Subcutaneous abdominal adipose tissue (tissue), 5 donors: ENCODE data around the gene ODC1.
A peak's percentile ranks its signal among the peaks of the same experiment; 100 is the strongest.

Experiments
- H3K27ac ChIP-seq: one replicate; pipeline ENCODE4 v1.7.0; 2013; ENCODE audit warnings: low read depth, mild to moderate bottlenecking, inconsistent platforms, low read length, moderate library complexity
- H3K27me3 ChIP-seq, 5 donors: one replicate each; pipeline ENCODE4 v1.7.0; 2013; ENCODE audit warnings: low read length in 5 of 5, inconsistent platforms in 1 of 5; ENCODE audit not compliant: control insufficient read depth in 5 of 5, insufficient read depth in 4 of 5
- H3K36me3 ChIP-seq, 5 donors: one replicate each; pipeline ENCODE4 v1.7.0; 2013; ENCODE audit warnings: low read length in 5 of 5; ENCODE audit not compliant: control insufficient read depth in 5 of 5, insufficient read depth in 5 of 5
- H3K4me1 ChIP-seq, 5 donors: one replicate each; pipeline ENCODE4 v1.7.0; 2013; ENCODE audit warnings: low read length in 5 of 5, mild to moderate bottlenecking in 3 of 5, moderate library complexity in 1 of 5; ENCODE audit not compliant: control insufficient read depth in 5 of 5, insufficient read depth in 5 of 5
- H3K4me3 ChIP-seq, 5 donors: one replicate each; pipeline ENCODE4 v1.7.0; 2013; ENCODE audit warnings: low read length in 5 of 5, low read depth in 1 of 5
- H3K9ac ChIP-seq, 5 donors: one replicate each; pipeline ENCODE4 v1.7.0; 2013; ENCODE audit warnings: low read length in 5 of 5, mild to moderate bottlenecking in 4 of 5, moderate library complexity in 3 of 5
- H3K9me3 ChIP-seq, 5 donors: one replicate each; pipeline ENCODE4 v1.7.0; 2013; ENCODE audit warnings: low read length in 5 of 5; ENCODE audit not compliant: control insufficient read depth in 5 of 5
- donor health status: healthy.
- donor health status: healthy.
- donor health status: healthy.
- donor health status: healthy.
- donor health status: healthy.

ODC1 gene

GRCh38 chr2:10435820-10436204, 12.3 kb downstream of the ODC1 start:
- peaks cover 0 to 16% (median 15%) of the 10 kb centered on the region in 5 donors for H3K36me3 ChIP-seq
- H3K27me3 ChIP-seq, result peaks cover 0 to 25% (median 3%) of the 10 kb centered on the region in 5 donors
- H3K27ac ChIP-seq, result no peak overlapping the region
- no peak overlapping the region for H3K4me3 ChIP-seq
- no peak overlapping the region for H3K9ac ChIP-seq
- peaks cover 0 to 13% (median 11%) of the 10 kb centered on the region in 5 donors for H3K4me1 ChIP-seq
- no peaks in the 10 kb centered on the region for H3K9me3 ChIP-seq

GRCh38 chr2:10434886-10435819, 13.0 kb downstream of the ODC1 start:
- Histone ChIP-seq H3K9me3 (no peaks in the 10 kb centered on the region), H3K27ac (no peak overlapping the region), H3K36me3 (peaks cover 0 to 11% (median 9%) of the 10 kb centered on the region in 5 donors), H3K4me1 (peaks cover 0 to 13% (median 11%) of the 10 kb centered on the region in 5 donors), H3K9ac (no peak overlapping the region), H3K4me3 (no peak overlapping the region), H3K27me3 (peaks cover 0 to 25% (median 3%) of the 10 kb centered on the region in 5 donors)

- peaks cover 0 to 13% (median 11%) of the 10 kb centered on the region in 5 donors for H3K4me1 ChIP-seq
- H3K9ac ChIP-seq, result no peak overlapping the region
- H3K27me3 ChIP-seq, result peaks cover 0 to 28% (median 3%) of the 10 kb centered on the region in 5 donors
- no peak overlapping the region for H3K27ac ChIP-seq
- H3K36me3 ChIP-seq, result peaks cover 0 to 1% (median 0%) of the 10 kb centered on the region in 5 donors
- H3K9me3 ChIP-seq, result no peaks in the 10 kb centered on the region
- H3K4me3 ChIP-seq, result no peak overlapping the region
Observed at GRCh38 chr2:10433947-10434885, 13.9 kb downstream of the ODC1 start.

DNA sequence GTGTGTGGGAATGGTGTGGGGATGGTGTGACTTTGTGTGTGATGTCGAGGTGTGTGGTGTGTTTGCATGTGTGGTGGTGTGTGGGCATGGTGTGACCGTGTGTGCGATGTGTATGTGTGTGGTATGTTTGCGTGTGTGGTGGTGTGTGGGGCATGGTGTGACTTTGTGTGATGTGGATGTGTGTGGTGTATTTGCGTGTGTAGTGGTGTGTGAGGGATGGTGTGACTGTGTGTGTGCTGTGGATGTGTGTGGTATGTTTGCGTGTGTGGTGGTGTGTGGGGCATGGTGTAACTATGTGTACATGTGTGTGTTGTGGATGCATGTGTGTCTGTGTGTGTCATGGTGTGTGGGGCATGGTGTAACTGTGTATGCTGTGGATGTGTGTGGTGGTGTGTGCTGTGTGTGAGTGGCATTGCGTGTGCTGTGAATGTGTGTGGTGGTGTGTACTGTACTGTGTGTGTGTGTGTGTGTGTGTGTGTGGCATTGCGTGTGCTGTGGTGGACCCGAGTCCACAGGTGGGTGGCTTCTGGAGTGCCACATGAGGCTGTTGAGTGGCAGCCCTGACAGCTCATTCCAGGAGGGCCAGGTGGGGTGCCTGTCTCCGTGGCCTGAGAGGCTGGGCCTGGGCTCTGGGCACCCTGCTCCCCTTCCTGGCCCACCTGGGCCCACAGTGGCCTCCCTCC, 14.7 kb downstream of the ODC1 start:
- Histone ChIP-seq H3K4me3 (no peak overlapping the region), H3K36me3 (peaks cover 0 to 1% (median 0%) of the 10 kb centered on the region in 5 donors)

DNA sequence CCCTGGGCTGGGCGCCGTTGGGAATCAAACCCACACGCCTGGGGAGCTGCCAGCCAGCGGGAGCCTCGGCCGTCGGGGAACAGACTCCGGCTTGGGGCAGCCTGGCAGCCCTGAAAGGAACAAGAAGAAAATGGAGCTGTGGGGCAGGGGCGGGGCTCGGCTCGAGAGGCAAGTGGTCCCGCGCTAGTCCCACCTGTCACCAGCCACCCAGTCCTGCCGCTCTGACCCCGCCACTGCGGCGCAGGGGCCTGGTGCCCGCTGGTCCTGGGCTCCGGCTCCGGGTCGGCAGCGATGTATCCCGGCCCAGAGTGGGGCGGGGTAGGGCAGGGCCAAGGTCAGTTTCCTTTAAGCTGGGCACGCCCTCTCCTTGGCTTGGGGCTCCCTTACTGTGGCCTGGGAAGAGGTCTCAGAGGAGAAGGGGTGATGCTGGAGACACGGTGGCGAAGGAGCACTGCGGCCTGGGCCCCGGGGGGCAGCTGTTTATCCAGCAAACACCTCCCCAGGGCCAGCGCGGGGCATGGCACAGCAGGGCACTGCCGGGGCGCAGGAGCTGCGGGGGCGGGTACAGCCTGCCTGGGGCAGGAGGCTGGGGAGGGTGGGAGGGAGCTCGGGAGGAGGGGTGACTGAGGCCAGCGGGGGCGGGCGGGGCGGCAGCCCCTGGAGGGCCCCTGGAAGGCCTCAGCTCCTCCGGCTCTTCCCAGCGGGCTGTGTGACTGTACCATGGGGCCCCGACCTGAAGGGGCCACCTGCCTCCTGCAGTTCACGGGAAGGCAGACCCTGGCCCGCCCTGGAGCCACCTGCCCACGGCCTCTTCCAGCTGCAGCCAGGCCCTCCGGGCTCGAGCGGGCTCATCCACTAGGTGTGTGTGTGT, 15.6 kb downstream of the ODC1 start:
- peaks cover 0 to 28% (median 3%) of the 10 kb centered on the region in 5 donors for H3K27me3 ChIP-seq
- H3K9me3 ChIP-seq, result no peaks in the 10 kb centered on the region
- H3K4me3 ChIP-seq, result peak overlapping the region in 3 of 5 donors; percentile 52 to 66 (median 58)
- no peak overlapping the region for H3K27ac ChIP-seq
- peak overlapping the region in 4 of 5 donors; percentile 16 to 51 (median 24) for H3K9ac ChIP-seq
- peaks cover 0 to 10% (median 4%) of the 10 kb centered on the region in 5 donors for H3K36me3 ChIP-seq
- H3K4me1 ChIP-seq, result peaks cover 0 to 13% (median 8%) of the 10 kb centered on the region in 5 donors

More for the DNA sequence above, 14.7 kb downstream of the ODC1 start:
- H3K4me1 ChIP-seq, result peaks cover 0 to 13% (median 8%) of the 10 kb centered on the region in 5 donors
- H3K27ac ChIP-seq, result no peak overlapping the region
- H3K9ac ChIP-seq, result no peak overlapping the region
- H3K27me3 ChIP-seq, result peaks cover 0 to 28% (median 3%) of the 10 kb centered on the region in 5 donors
- H3K9me3 ChIP-seq, result no peaks in the 10 kb centered on the region

GRCh38 chr2:10431797-10432196, 16.3 kb downstream of the ODC1 start:
- H3K36me3 ChIP-seq, result peaks cover 0 to 17% (median 10%) of the 10 kb centered on the region in 5 donors
- peaks cover 0 to 28% (median 3%) of the 10 kb centered on the region in 5 donors for H3K27me3 ChIP-seq
- peaks cover 0 to 13% (median 8%) of the 10 kb centered on the region in 5 donors for H3K4me1 ChIP-seq
- H3K9ac ChIP-seq, result peak overlapping the region in 3 of 5 donors; percentile 16 to 30 (median 19)
- H3K9me3 ChIP-seq, result no peaks in the 10 kb centered on the region
- peak overlapping the region in 1 of 5 donors; percentile 66 for H3K4me3 ChIP-seq
- H3K27ac ChIP-seq, result no peak overlapping the region

DNA sequence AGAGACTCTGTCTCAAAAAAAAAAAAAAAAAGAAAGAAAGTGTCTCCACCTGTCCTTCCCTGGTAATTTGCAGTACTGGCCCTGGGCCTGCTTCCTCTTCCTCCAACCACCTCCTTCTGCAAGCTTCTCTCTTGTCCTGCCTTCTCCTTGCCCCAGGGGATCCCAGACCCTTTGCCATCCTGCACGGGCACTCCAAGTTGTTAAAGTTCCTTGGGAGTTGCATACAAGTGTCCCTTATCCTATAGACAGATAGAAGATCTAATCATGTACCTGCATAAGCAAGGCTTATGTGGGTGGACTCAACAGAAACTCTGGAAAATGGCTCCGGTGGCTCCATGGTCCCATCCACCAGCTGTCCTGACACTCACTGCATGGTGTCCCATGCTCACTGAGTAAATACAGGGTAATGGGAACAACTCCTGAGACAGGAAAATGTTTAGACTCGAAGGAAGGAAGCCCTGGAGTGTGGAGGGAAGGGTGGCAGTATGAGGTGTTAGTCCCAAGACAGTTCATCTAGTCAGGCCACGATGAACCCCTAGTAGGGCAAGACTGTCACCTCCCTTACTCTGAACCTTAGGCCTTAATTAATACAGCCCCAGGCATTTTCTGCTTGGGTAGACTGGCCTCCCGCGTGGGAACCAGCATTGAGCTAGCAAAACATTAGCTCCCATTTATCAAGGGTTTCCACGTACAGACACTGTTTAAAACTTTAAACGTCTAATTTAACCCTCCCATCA, 17.1 kb downstream of the ODC1 start:
- Histone ChIP-seq H3K27me3 (peaks cover 0 to 28% (median 3%) of the 10 kb centered on the region in 5 donors), H3K9ac (no peak overlapping the region), H3K4me3 (no peak overlapping the region), H3K27ac (no peak overlapping the region), H3K36me3 (peaks cover 0 to 24% (median 14%) of the 10 kb centered on the region in 5 donors), H3K9me3 (no peaks in the 10 kb centered on the region), H3K4me1 (peaks cover 0 to 13% (median 8%) of the 10 kb centered on the region in 5 donors)

- H3K4me1 ChIP-seq, result peaks cover 0 to 10% (median 8%) of the 10 kb centered on the region in 5 donors
- no peak overlapping the region for H3K27ac ChIP-seq
- no peak overlapping the region for H3K9ac ChIP-seq
- H3K9me3 ChIP-seq, result no peaks in the 10 kb centered on the region
- no peak overlapping the region for H3K4me3 ChIP-seq
- peaks cover 0 to 25% (median 3%) of the 10 kb centered on the region in 5 donors for H3K27me3 ChIP-seq
- peaks cover 0 to 45% (median 32%) of the 10 kb centered on the region in 5 donors for H3K36me3 ChIP-seq
Observed at GRCh38 chr2:10428924-10429323, 19.2 kb downstream of the ODC1 start.
